HepG2 (cell line): ENCODE measurements around the gene PLD1. TPM values are rescaled to one million over a fixed set of nuclear protein-coding genes. Genes with fewer than 3 reads are reported as not detected.

ENCODE experiments used
- ATAC-seq: fragments of 200-7000 bp; cut with Tn5 transposase; 3 replicates; pipeline ENCODE4 v1.9.1; 2020; ENCODE audit warnings: mild to moderate bottlenecking, moderate library complexity
- BruUV-seq: library from RNA; stranded (reverse); fragments of 400-500 nt; replicated peaks from 2 replicates; lab custom pipeline; 2021; lab: Mats Ljungman, UMichigan
- CTCF ChIA-PET: fragments of 300-600 bp; formaldehyde crosslinking; extraction: SDS; loops from one replicate; lab custom pipeline; 2021; ENCODE audit warnings: low total read pairs, inconsistent platforms, low intra/inter-chr PET ratio; lab: Yijun Ruan, JAX
- POLR2A ChIA-PET: fragments of 350-600 bp; sonication (Branson Sonifier 250); formaldehyde crosslinking; loops from one replicate; lab custom pipeline; 2020; ENCODE audit warnings: antibody characterized with exemption, inconsistent platforms; lab: Yijun Ruan, JAX
- DNase-seq: peaks from one replicate; pipeline ENCODE4 v3.0.0-alpha.2; 2015; ENCODE audit warnings: low spot score
- FAIRE-seq: peaks from 3 replicates; lab custom pipeline; 2011; peaks lifted over from hg19 to GRCh38; lab: Jason Lieb, UNC
- H2AFZ ChIP-seq: one replicate; pipeline ENCODE4 v1.6.1; 2011; ENCODE audit warnings: low read length, inconsistent platforms
- H3K27ac ChIP-seq: fragments of 300-600 bp; 3 replicates; pipeline ENCODE4 v1.8.0; 2011; ENCODE audit warnings: mixed run types, mild to moderate bottlenecking, mixed read lengths, low read length, inconsistent platforms; ENCODE audit not compliant: insufficient read depth; ENCODE audit errors: extremely low read length
- H3K27me3 ChIP-seq, 2 experiments: fragments of 200-600 bp in 1 of 2; 2 replicates in 1 of 2; 3 replicates in 1 of 2; pipeline versions ENCODE4 v1.6.0 to v1.8.0; 2011; ENCODE audit warnings: low read length in 2 of 2, mild to moderate bottlenecking in 2 of 2, moderate library complexity in 2 of 2, inconsistent platforms in 1 of 2; ENCODE audit not compliant: insufficient read depth in 2 of 2, control insufficient read depth in 1 of 2
- H3K36me3 ChIP-seq, 2 experiments: fragments of 200-600 bp in 1 of 2; replicated peaks in 1 of 2; 2 replicates in 1 of 2; 3 replicates in 1 of 2; pipeline versions ENCODE4 v1.5.1 to v1.8.0; 2011; ENCODE audit warnings: low read length in 2 of 2, inconsistent platforms in 1 of 2; ENCODE audit not compliant: insufficient read depth in 2 of 2, control insufficient read depth in 1 of 2
- H3K4me1 ChIP-seq: 2 replicates; pipeline ENCODE4 v1.5.1; 2012; ENCODE audit warnings: low read length, inconsistent platforms; ENCODE audit not compliant: insufficient read depth
- H3K4me2 ChIP-seq: 2 replicates; pipeline ENCODE4 v1.6.0; 2011; ENCODE audit warnings: low read depth, low read length, inconsistent platforms
- H3K4me3 ChIP-seq, 3 experiments: fragments of 200-600 bp in 1 of 3; sonication (generic), shearing (Covaris generic) in 1 of 3; replicated peaks in 1 of 3; 2 replicates each; pipeline ENCODE4 v1.5.1; 2011 to 2016; ENCODE audit warnings: low read length in 3 of 3, inconsistent platforms in 2 of 3, low read depth in 2 of 3, mild to moderate bottlenecking in 2 of 3, control low read depth in 1 of 3, mixed read lengths in 1 of 3; ENCODE audit not compliant: insufficient read depth in 1 of 3
- H3K79me2 ChIP-seq: one replicate; pipeline ENCODE4 v1.6.1; 2011; ENCODE audit warnings: low read length, inconsistent platforms; ENCODE audit not compliant: insufficient read depth
- H3K9ac ChIP-seq: 2 replicates; pipeline ENCODE4 v1.6.0; 2011; ENCODE audit warnings: mild to moderate bottlenecking, low read depth, low read length, inconsistent platforms; ENCODE audit not compliant: insufficient read depth
- H3K9me3 ChIP-seq: 2 replicates; pipeline ENCODE4 v1.5.1; 2012; ENCODE audit warnings: mild to moderate bottlenecking, low read length
- H4K20me1 ChIP-seq: 2 replicates; pipeline ENCODE4 v1.6.0; 2011; ENCODE audit warnings: inconsistent platforms, mild to moderate bottlenecking, low read length, moderate library complexity; ENCODE audit not compliant: insufficient read depth
- AGO2 ChIP-seq: fragments of 200-400 bp; formaldehyde crosslinking; optimal IDR thresholded peaks from 2 replicates; pipeline ENCODE3; 2017; ENCODE audit warnings: mild to moderate bottlenecking, low read depth, low read length, moderate library complexity
- KAT2B ChIP-seq: fragments of 150-350 bp; IDR thresholded peaks from 2 replicates; pipeline ENCODE4 v1.6.1; 2014; ENCODE audit warnings: low read depth, low read length, borderline replicate concordance
- MTA1 ChIP-seq: sonication (generic); formaldehyde crosslinking; IDR thresholded peaks from 2 replicates; pipeline ENCODE4 v1.4.0; 2020; ENCODE audit warnings: missing genetic modification reagents, mild to moderate bottlenecking, borderline replicate concordance
- NFE2L2 ChIP-seq: fragments of 150-350 bp; IDR thresholded peaks from 2 replicates; pipeline ENCODE4 v1.6.1; 2014; ENCODE audit warnings: low read length
- PCBP1 ChIP-seq: fragments of 200-400 bp; formaldehyde crosslinking; IDR thresholded peaks from 2 replicates; pipeline ENCODE4 v1.6.1; 2017; ENCODE audit warnings: mild to moderate bottlenecking, low read depth, low read length, borderline replicate concordance
- WGBS: methylation state at CpG from one replicate; pipeline ENCODE4 v1.1.6; 2017; ENCODE audit warnings: low lambda C conversion rate; 5-methylcytosine and 5-hydroxymethylcytosine counted together
- in situ Hi-C: cut with HindIII; loops from 2 replicates; pipeline ENCODE4 v1.10.0; 2017; ENCODE audit warnings: low pct_unique_long_range_greater_than_20kb; ENCODE audit not compliant: extremely low pct_ligation_motif_present
- intact Hi-C: fragments of 100-400 bp; cut with micrococcal nuclease; formaldehyde crosslinking; loops from one replicate; pipeline ENCODE4 v1.10.0; 2022; ENCODE audit not compliant: unreplicated experiment
- polyA plus RNA-seq, 8 experiments: library from polyadenylated mRNA; depleted of rRNA in 3 of 8; stranded (reverse) in 7 of 8; unstranded in 1 of 8; fragments of >200 nt; fragmentation: Illumina TruSeq in 4 of 8; extraction: Trizol in 4 of 8; gene quantifications; 2 replicates each; pipeline versions ENCODE4 v1.2.1 to v1.2.3, GENCODE V29; 2011 to 2016; ENCODE audit warnings: low read depth in 4 of 8, missing spikeins in 1 of 8, mixed read lengths in 1 of 8; ENCODE audit not compliant: insufficient read depth in 1 of 8
- total RNA-seq, 5 experiments: library from RNA; depleted of rRNA; stranded (reverse); fragments of >200 nt; fragmentation: Illumina TruSeq; extraction: Trizol; gene quantifications; 2 replicates each; pipeline ENCODE4 v1.2.3, GENCODE V29; 2016; ENCODE audit warnings: low read depth in 1 of 5
- TF ChIP-seq, protein P1 (sequence below): sonication (generic); formaldehyde crosslinking; IDR thresholded peaks from 2 replicates; pipeline ENCODE4 v1.5.1; 2020; ENCODE audit warnings: mild to moderate bottlenecking, missing genetic modification reagents, borderline replicate concordance
- TF ChIP-seq, protein P2 (sequence below): sonication (generic); formaldehyde crosslinking; IDR thresholded peaks from 2 replicates; pipeline ENCODE4 v1.4.0; 2020; ENCODE audit warnings: low read depth, mild to moderate bottlenecking, missing genetic modification reagents
- TF ChIP-seq, protein P3 (sequence below): sonication (generic); formaldehyde crosslinking; IDR thresholded peaks from 2 replicates; pipeline ENCODE4 v1.4.0; 2020; ENCODE audit warnings: missing genetic modification reagents, borderline replicate concordance

Gene PLD1
- total and polyA plus RNA-seq, 2 of the 13 experiments (the other 11 are each of a cell fraction or from before 2014, with no cell fraction given): 27.1 to 59.4 TPM

DNA sequence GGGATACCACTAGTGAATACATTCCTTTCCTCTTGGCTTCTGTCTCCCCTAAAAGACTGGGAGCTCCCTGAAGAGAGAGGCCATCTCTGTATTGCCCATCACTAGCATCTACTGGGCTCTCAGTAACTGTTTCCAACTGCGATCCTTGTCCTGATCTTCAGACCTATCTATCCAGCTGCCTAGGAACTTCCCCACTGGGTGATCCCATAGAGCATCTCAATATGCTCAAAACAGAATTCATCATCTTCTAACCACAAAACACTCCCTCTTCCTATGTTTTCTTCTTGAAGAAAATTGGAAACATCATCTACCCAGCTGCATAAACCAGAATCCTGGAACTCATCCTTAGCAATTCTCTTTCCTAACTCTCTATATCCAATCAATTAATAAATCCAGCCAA, 54.6 kb downstream of the PLD1 start (continued):
- TF ChIP-seq, protein P1, sequence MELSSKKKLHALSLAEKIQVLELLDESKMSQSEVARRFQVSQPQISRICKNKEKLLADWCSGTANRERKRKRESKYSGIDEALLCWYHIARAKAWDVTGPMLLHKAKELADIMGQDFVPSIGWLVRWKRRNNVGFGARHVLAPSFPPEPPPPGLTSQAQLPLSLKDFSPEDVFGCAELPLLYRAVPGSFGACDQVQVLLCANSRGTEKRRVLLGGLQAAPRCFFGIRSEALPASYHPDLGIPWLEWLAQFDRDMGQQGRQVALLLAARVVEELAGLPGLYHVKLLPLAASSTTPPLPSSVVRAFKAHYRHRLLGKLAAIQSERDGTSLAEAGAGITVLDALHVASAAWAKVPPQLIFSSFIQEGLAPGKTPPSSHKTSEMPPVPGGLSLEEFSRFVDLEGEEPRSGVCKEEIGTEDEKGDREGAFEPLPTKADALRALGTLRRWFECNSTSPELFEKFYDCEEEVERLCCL (CRISPR knock-in tag): no peak

DNA sequence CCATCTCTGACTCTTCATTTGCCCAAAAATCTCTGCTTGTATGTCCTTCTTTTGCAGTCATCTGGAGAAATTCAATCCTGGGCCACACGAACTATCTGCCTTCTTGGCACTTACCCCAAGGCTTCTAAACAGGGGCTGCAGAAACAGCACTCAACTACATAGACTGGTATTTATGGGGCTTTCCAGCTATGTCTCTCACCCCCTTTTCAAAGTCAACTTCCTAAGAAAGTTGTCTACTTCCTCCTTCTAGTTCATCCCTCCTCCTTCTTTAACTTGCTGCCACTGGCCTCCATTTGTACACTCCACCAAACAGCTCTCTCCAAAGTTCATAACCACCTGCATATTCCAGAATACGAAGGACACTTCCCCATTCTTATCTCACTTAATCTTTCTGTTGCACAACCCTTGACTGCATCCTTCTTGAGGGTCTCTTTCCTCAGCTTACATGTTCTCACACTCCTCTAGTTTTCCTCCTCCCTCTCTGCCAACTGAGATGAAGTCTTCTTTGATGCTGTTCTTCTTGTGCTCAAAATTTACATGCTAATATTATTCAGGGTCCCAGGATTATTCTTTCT, 55.2 kb downstream of the PLD1 start:
- H3K79me2 ChIP-seq: peaks cover 93% of the 10 kb centered on the region

More for the DNA sequence above, 55.2 kb downstream of the PLD1 start:
- in situ Hi-C loops: no loop called here
- FAIRE-seq (no peak), DNase-seq (no peak), ATAC-seq (no peak)
- no peak overlapping the region for H3K4me3 ChIP-seq
- TF ChIP-seq MTA1 (CRISPR knock-in tag) (no peak), PCBP1 (no peak), AGO2 (no peak), NFE2L2 (no peak), KAT2B (no peak)
- TF ChIP-seq, protein P2, sequence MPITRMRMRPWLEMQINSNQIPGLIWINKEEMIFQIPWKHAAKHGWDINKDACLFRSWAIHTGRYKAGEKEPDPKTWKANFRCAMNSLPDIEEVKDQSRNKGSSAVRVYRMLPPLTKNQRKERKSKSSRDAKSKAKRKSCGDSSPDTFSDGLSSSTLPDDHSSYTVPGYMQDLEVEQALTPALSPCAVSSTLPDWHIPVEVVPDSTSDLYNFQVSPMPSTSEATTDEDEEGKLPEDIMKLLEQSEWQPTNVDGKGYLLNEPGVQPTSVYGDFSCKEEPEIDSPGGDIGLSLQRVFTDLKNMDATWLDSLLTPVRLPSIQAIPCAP: no peak
- TF ChIP-seq, protein P3, sequence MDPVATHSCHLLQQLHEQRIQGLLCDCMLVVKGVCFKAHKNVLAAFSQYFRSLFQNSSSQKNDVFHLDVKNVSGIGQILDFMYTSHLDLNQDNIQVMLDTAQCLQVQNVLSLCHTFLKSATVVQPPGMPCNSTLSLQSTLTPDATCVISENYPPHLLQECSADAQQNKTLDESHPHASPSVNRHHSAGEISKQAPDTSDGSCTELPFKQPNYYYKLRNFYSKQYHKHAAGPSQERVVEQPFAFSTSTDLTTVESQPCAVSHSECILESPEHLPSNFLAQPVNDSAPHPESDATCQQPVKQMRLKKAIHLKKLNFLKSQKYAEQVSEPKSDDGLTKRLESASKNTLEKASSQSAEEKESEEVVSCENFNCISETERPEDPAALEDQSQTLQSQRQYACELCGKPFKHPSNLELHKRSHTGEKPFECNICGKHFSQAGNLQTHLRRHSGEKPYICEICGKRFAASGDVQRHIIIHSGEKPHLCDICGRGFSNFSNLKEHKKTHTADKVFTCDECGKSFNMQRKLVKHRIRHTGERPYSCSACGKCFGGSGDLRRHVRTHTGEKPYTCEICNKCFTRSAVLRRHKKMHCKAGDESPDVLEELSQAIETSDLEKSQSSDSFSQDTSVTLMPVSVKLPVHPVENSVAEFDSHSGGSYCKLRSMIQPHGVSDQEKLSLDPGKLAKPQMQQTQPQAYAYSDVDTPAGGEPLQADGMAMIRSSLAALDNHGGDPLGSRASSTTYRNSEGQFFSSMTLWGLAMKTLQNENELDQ: no peak
- ChIA-PET CTCF (no interaction called here), POLR2A (no interaction called here)
- no peak overlapping the region for H3K27ac ChIP-seq
- intact Hi-C loops: no loop called here
- 100% methylated on average over 2 of the region's 2 CpGs for WGBS
- peaks cover 10% of the 10 kb centered on the region; the same call in 1 of the 2 replicates for H3K4me1 ChIP-seq
- H3K36me3 ChIP-seq: no peaks in the 10 kb centered on the region
- H3K27me3 ChIP-seq: no peaks in the 10 kb centered on the region
- no peak overlapping the region for H2AFZ ChIP-seq
- no peak overlapping the region for H3K4me2 ChIP-seq
- no peaks in the 10 kb centered on the region for H3K9me3 ChIP-seq
- H3K9ac ChIP-seq: no peak overlapping the region
- peaks cover 70% of the 10 kb centered on the region for H4K20me1 ChIP-seq
- no TSS peak for BruUV-seq
